ENCODE measurements around the gene KCNMB2.

KCNMB2 gene

DNA sequence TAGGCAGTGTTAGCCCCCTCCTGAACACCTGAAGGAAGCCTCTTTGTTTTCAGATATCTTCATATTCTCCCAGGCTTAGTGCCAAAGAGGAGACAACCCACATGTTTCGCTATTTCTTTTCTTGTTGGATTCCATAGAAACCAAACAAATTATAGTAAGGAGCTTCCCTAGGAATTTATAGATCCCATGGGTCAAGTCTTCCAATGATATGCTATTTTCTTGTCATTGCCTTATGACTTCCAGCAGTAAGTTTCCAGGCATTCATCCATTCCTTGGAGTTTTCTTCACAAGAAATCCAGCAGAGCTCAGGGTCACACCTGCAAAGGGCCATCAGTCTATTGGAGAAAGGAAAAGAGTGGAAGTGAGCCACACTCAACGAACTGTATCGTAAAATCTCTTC, 9.9 kb upstream of the KCNMB2 start:
- TF ChIP-seq, protein P1, sequence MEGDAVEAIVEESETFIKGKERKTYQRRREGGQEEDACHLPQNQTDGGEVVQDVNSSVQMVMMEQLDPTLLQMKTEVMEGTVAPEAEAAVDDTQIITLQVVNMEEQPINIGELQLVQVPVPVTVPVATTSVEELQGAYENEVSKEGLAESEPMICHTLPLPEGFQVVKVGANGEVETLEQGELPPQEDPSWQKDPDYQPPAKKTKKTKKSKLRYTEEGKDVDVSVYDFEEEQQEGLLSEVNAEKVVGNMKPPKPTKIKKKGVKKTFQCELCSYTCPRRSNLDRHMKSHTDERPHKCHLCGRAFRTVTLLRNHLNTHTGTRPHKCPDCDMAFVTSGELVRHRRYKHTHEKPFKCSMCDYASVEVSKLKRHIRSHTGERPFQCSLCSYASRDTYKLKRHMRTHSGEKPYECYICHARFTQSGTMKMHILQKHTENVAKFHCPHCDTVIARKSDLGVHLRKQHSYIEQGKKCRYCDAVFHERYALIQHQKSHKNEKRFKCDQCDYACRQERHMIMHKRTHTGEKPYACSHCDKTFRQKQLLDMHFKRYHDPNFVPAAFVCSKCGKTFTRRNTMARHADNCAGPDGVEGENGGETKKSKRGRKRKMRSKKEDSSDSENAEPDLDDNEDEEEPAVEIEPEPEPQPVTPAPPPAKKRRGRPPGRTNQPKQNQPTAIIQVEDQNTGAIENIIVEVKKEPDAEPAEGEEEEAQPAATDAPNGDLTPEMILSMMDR (conservative IDR thresholded peaks at IDR 0.05; ENCODE audit: low read depth), result no peak
- ChIA-PET POLR2A (ENCODE audit: low non-redundant PET) (no interaction called here), CTCF (interaction anchor here (0.6 kb wide), 1 partner anchor 69 kb away, joined by 4 read pairs; no protein-coding TSS in a partner anchor)
- no peak for DNase-seq (ENCODE audit: low spot score)
- no peak overlapping the region for H3K27ac ChIP-seq

DNA sequence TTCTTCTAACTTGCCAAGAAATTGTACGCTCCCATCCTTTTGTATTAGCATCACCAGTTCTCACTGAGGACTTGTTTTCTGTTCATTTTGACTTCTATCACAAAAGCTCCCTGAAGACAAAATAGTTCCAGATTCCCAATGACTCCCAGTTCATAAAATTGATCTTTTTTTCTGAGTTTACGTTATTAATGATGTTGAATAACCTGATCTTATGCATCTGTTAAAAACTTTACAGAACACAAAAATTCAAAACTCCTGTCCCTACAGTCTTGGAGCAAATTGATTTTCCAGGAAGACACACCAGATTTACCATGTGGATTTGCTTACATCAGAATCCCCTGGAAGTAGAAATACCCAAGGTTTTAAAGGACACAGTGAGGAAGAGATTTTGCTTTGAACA, 8.3 kb upstream of the KCNMB2 start:
- POLR2A ChIA-PET (ENCODE audit: low non-redundant PET), result no interaction called here
- DNase-seq (ENCODE audit: low spot score), result no peak
- H3K27ac ChIP-seq, result no peak overlapping the region
- TF ChIP-seq, protein P1 (conservative IDR thresholded peaks at IDR 0.05; ENCODE audit: low read depth), result no peak
- CTCF ChIA-PET, result no interaction called here

DNA sequence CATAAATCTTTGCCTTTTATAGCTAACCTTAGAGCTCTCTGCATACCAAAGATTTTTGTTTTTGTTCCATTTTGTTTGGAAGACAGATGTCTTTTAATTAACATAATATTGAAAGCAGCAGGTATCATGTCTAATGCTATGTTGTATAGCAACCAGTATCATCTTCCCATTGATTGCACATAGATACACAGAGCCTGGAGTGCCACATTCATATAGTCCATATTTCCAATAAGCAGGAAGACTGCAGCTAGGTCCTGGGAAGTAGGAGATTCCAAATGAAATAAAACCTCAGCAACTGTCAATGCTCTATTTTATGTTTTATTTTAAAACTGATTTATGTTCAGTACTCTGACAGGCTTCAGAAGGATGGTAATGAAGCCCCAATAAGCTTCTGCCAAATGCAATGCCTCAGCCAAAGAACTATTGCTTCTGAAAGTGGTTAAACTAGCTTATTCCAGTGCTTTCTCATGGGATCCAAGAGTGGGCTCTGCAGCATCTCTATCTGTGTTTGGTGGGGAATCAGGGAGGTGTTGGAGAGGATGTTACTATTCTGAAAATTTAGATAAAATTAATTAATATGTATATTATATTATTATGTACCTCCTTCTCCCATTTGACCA, 6.5 kb upstream of the KCNMB2 start:
- POLR2A ChIA-PET (ENCODE audit: low non-redundant PET), result no interaction called here

DNA sequence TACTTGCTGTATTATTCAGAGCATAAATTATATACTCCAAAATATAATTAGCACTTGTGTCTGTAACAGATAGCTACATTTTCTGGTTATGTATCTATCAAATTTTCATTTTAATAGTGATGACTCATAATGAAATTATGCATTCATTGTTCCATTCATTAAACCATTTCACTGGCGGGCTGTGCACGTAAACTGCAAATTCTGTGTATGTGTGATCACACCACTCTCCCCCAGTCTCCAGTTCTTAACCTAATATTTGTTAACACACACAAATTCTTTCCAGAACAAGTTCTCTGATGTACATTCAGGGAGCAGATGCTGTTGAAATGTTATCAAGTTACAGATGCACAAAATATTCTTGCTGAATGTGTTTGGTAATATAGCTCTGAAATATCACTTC, 3.8 kb upstream of the KCNMB2 start:
- no peak overlapping the region for H3K27ac ChIP-seq
- CTCF ChIA-PET, result interaction anchor here (0.6 to 0.7 kb wide), 2 partner anchors 9 to 47 kb away, joined by 3 to 5 read pairs; no protein-coding TSS in a partner anchor
- POLR2A ChIA-PET (ENCODE audit: low non-redundant PET), result no interaction called here
- TF ChIP-seq, protein P1 (conservative IDR thresholded peaks at IDR 0.05; ENCODE audit: low read depth), result no peak
- DNase-seq (ENCODE audit: low spot score), result no peak

More for the DNA sequence above, 6.5 kb upstream of the KCNMB2 start:
- TF ChIP-seq, protein P1 (conservative IDR thresholded peaks at IDR 0.05; ENCODE audit: low read depth), result no peak
- no peak for DNase-seq (ENCODE audit: low spot score)
- CTCF ChIA-PET, result interaction anchor here (0.8 kb wide), 2 partner anchors 10 to 15 kb away, joined by 3 read pairs; no protein-coding TSS in a partner anchor
- no peak overlapping the region for H3K27ac ChIP-seq

DNA sequence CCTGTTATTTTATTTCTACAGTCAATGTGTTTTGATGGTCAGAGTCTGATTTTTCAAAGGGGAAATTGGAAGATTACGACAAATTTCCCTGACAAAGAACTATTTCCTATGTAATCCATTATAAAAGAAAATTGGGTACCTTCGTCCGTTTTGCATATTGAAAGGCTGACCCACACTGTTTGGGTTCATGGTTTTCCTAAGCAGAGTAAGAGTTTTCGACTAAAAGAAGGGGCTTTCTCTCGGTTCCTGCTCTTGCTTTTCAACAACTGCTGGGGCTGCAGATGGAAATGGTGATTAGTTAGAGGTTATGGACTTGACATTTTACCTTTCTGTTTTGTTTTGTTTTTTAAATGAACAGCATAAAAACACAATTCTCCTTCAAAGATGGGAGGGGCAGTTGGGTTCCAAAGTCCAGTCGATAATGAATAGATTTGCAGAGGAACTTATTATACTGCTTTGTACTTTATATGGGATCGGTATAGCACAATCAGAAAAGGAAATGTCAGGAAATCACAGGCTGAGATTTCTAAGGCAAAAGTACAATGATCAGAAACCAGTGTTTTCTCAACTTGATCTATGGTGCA, 978 bp downstream of the KCNMB2 start:
- no peak for DNase-seq (ENCODE audit: low spot score)
- TF ChIP-seq, protein P1 (conservative IDR thresholded peaks at IDR 0.05; ENCODE audit: low read depth), result no peak
- CTCF ChIA-PET, result interaction anchor here (0.8 kb wide), 1 partner anchor 910 kb away, joined by 7 read pairs; no protein-coding TSS in a partner anchor
- no peak overlapping the region for H3K27ac ChIP-seq
- POLR2A ChIA-PET (ENCODE audit: low non-redundant PET), result no interaction called here

DNA sequence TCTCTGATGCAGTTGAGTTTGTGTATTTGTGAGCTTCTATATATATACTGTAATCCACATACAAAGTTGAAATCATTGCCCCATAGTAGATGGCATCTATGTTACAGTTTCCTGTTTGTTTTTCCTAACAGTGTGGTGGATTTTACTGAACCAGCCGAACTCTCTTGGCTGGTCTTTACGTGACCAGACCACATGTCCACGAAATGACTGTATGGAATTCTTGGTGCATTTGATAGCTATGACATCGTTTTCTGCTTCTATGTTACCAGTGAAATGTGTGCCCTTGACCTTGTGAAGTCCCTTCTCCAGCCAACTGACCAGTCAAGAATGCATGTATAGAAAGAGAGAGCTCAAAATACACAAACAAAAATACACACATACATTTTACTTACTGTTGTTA, 1.8 kb downstream of the KCNMB2 start:
- DNase-seq (ENCODE audit: low spot score), result no peak
- ChIA-PET POLR2A (ENCODE audit: low non-redundant PET) (no interaction called here), CTCF (interaction anchor here (0.8 kb wide), 1 partner anchor 909 kb away, joined by 7 read pairs; no protein-coding TSS in a partner anchor)
- TF ChIP-seq, protein P1 (conservative IDR thresholded peaks at IDR 0.05; ENCODE audit: low read depth), result no peak
- no peak overlapping the region for H3K27ac ChIP-seq
